CD4-positive, alpha-beta T cell treated with Interleukin-12 subunit alpha and Interleukin-12 subunit beta, for 1 hour (primary cell): Measurements from ENCODE around the gene AKAP6.
A peak's percentile ranks its signal among the peaks of the same experiment; 100 is the strongest.
"Not testable (repeated sequence)": the region's sequence is repeated elsewhere in the genome, so short reads cannot be mapped to it uniquely, and the experiment has no call there.

Experiments
- DNase-seq: peaks from one replicate; pipeline ENCODE4 v3.0.0-alpha.2; 2020

Gene AKAP6

DNA sequence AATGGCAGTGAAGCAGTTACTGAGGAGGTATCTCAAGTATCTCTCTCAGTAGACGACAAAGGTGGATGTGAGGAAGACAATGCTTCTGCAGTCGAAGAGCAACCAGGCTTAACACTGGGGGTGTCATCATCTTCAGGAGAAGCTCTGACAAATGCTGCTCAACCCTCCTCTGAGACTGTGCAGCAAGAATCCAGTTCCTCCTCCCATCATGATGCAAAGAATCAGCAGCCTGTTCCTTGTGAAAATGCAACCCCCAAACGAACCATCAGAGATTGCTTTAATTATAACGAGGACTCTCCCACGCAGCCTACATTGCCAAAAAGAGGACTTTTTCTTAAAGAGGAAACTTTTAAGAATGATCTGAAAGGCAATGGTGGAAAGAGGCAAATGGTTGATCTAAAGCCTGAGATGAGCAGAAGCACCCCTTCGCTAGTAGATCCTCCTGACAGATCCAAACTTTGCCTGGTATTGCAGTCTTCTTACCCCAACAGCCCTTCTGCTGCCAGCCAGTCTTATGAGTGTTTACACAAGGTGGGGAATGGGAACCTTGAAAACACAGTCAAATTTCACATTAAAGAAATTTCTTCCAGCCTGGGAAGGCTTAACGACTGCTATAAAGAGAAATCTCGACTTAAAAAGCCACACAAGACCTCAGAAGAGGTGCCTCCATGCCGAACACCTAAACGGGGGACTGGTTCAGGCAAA, 216.6 kb downstream of the AKAP6 start:
- no peak for DNase-seq

DNA sequence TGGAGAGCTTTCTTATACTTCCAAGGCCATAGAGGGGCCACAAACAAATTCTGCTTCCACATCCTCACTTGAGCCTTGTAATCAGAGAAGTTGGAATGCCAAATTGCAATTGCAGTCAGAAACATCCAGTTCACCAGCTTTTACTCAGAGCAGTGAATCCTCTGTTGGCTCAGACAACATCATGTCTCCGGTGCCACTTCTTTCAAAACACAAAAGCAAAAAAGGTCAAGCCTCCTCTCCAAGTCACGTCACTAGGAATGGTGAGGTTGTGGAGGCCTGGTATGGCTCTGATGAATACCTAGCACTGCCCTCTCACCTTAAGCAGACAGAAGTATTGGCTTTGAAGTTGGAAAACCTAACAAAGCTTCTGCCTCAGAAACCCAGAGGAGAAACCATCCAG, 217.1 kb downstream of the AKAP6 start:
- no peak for DNase-seq

DNA sequence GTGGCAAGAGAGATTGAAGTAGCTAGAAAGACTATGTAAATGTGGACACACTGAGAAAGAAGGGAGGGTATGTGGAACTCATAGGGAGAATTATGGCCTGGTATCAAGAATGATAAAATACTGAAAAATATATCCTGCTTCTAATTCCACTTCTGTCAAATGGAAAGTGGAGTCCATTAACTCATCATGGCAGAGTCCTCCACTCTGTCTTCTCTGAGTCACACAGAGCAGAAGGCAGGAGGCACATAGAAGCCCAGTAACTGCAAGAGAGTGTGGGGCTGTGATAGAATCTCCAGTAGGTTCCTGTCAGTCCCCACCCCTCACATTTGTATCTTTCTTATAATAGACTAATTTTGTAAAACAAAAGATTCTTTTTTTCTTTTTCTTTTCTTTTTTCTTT, 223.7 kb downstream of the AKAP6 start:
- no peak for DNase-seq

DNA sequence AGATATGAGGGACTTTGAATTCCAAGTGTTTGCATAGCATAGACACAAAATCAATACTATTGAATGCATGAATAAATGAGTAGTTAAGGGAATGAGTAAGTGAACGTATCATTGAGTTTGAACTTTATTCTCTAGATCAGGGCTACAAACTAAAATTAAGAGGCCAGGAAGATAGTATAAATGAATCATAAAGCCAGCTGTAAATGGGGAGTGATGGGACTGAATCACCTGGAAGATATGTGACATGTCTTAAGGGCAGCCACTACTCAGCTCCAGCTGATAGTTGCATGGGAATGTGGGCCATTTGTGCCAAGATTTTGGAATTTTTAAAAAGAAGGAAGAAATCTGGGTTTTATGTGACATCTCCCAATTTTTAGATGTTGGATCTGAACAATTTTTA, 229.9 kb downstream of the AKAP6 start:
- no peak for DNase-seq

DNA sequence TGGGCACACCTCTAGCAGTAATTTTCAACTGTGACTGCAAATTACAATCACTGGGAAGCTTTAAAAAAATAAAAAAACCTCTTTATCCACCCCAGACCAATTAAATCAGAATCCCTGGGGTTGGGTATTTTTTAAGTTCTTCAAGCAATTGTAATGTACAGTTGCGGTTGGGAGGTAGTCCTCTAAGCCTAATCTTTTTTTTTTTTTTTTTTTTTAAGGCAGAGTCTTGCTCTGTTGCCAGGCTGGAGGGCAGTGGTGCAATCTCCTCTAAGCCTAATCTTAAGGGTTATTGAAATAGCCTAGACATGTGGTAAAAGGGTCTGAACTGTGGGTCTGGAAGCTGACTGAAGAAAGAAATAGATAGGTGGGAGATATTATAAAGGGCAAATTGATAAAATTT, 230.5 kb downstream of the AKAP6 start:
- DNase-seq: no peak

DNA sequence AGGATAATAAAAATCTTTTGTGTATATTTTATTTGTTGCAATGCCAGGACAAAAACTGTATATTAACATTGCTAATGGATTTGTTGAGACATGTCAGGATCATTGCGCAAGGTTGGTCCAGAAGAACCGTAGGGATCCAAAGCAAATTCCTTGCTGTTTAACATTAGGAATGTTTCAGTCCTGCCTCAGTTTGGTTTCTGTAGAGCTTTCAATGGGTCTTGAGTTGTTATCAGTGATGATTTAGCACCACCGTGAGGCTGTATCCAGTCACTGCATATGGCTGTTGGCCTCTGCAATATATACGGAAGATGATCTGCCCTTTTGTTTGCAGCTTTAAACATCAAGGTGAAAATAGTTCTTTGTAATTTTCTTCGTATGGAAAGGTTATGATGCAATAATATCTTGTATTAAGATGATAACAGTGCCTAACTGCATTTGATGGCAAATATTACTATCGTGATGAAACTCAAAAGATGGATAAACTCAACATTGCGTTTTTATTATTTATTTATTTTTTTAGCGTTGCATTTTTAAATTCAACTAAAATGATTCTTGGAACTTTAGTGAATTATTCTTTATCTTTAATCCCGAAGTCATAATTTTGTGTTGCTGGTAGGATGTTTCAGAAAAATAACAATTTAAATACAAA, 231.2 kb downstream of the AKAP6 start:
- peak; percentile 38 for DNase-seq

DNA sequence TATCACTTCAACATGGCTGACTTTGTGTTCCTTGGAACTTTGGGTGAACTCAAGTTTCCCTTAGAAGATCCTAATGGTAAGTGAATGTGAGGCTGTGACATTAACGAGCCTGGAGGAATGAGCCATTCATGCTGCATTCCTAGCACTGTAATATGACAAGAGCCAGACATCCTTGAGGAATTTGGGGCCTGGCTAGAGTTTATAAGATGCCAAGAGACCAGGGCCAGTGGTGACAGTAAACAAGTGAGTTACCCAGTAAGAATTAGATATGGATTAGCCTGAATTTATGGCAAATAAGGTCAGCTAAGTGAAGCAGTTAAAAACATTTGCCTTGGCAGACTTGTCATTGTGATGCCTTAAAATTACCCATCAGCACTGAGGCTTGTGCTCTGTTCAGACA, 232.4 kb downstream of the AKAP6 start:
- no peak for DNase-seq

DNA sequence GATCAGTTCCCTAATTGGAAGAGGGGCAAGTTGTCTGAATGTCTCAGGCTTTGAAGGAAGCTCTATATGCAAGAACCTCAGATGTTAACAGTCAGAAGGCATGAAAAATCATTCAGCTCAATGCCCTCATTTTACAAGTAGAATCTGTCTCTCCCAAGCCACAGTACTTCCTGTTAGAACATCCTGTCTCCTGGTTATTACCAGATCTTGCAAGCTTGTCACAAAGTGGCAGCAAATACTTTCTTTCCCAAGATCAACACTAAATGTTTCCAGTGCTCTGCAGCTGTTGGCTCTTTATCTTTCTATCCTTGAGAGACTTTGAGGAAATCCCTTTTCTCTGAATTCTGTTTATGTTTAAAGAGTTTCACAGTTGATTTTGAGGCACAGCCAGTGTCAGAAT, 235.5 kb downstream of the AKAP6 start:
- DNase-seq: no peak

DNA sequence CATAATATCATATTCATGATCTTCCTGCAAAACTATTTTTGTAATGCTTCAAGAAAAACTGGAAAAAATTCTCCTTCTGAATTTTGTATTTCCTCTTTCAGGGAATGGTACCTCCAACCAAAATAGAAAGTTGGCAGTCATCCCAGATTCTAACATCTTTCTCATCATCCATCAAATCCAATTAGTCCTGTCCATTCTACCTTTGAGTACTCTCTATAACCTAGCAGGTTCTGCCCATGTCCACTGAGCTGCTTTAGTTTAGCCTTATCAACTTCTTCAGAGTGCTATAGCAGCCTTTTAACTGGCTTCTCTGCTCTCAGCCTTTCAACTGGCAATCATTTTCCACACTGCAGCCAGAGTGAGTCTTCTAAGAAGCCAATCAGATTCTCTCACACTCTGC, 236.2 kb downstream of the AKAP6 start:
- DNase-seq: no peak

DNA sequence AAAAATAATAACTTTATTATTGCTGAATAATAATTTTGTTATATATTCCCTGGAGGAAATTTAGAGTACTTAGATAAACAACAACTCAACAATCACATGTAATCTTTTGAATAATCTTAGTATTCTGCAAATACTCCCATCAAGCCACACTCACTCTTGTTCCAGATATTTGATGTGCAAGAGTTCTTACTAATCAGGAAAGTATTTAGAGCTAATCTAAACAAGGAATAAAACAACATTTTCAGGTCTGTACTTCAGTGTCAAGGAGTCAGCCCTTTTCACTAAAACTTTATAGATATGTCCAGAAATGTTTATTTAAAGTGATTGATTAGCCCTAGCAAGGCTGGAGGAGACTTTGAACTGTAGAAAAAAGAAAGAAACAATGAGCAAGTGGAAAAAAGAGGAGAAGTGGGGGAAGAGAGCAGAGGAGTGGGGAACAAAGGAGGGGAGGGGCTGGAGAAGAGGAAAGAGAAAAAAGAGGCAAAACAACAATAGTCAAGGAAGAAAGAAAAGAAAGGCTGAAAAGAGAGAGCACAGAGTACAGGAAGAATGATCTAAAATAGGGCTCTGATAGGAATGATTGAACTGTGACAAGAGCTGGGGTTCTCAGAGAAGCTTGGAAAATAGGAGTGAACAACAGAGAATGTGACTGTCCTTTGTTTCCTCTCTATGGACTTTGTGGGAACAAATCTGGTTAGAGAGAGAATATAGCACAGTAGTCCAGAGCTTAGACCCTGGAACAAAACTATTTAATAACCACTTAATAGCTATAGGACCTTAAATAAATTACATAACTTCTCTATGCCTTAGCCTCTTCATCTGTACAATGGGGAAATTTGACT, 238.7 kb downstream of the AKAP6 start:
- DNase-seq: no peak

DNA sequence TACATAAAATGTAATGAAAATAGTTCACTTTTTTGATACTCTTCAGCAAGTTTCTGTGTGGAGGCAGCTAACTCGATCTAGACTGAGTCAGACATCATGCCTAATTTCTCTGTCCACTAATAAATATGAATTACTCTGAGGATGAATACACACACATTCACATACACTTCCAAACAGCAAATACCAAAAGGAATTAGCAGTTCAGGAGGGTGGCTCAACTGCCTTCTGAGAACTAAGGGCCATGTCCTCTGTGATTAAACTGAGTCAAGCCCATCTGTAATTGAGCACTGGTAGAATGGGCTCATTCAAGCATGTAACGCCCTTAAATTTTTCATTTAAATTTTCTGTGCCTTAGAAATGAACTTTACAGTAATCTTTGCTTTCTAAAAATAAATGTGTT, 242.5 kb downstream of the AKAP6 start:
- no peak for DNase-seq

DNA sequence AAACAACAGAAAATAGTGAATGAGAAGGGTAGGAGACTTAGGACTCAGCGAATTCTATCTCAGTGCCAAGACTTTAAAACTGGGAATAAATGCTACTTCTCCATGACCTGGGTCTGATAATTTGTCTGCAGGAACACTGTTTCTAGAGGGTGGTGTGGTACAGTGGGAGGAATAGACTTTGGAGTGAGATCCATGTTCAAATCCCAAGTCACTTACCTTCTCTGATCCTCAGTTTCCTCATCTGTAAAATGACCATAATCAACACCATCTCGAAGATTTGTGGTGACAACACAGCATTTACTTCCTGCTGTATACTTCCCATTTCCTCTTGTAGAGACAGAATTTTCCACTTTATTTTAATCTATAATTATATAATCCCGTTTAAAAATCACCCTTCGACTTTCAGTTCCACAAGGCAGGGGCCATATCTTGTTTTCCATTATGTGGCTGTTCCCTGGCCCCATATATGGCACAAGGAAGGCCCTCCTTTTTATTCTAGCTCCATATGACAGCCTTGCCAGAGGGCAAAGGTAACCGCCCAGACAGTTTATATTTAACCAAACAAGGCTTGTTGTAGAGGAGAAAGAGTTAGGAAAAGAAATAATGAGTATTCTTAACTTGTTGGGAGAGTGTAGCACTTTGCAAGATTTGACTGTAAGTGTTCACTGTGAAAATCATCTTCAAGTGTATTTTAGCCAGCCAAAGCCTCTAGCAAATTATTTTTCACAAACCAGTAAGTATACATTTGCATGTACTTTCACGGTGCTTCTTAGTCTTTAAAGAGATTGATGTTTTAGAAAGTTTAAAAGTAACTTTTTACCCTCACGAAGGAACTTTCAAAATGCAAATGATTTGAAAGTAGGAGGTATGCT, 243.1 kb downstream of the AKAP6 start:
- no peak for DNase-seq

DNA sequence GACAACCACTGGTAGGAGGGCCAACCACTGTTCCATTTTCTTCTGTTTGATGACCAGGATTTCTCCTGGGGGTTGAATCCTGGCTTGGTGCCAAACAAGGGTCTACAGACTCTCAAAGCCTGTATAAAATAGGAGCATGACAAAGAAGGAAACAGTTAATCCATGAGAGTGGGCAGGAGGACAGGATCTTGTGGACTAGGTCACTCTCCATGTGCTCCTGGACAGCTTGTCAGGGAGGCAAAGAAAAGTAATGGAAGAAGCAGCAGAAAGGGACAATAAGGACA, 243.7 kb downstream of the AKAP6 start:
- no peak for DNase-seq

DNA sequence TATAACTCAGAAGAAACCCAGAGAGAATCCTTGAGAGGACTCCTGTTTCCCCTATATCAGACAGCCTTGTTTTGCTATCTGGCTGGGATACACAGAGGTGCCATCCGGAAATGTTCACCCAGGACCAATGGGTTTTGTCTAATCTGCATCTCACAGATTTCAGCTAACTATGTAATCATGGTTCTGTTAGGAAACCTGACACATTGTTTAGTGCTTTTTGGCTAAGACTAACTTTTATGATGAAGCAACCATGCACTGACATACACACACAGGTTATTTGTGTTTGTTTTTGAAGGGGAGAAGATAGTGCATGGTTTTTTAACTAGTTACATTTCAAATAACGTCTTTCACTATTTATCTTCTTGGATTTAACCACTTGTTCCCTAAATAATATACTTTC, 245.2 kb downstream of the AKAP6 start:
- DNase-seq: no peak

DNA sequence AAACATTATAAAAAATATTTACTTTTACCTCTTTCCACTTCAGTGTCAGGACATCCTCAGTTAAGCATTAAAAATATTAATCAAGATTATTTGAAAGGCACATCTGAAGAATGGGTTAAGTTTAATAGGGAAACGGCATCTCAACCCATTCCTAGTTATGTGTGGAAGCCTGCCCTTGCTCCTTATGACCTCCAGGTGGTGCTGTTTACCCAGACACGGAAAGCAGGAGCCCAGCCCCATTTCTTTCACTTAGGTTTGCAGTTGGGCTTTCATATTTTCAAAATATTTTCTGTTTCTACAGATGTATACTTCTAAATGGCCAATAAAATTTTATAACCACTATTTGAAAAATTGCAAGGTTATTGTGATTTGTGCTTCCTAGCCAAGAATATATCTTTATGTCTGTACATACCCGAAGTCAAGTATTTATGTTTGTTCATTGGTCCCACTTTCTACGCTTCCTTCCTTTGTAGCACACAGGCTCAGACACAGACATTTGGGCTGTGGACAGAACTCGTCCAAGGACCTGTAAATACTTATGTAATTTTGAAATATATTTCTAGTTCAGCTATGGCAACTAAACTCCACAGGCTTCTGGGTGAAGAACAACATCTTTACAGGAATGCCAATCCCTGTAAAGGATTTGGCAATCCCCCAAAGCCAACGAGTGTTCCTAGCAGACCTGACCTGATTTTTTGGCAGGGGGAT, 247.1 kb downstream of the AKAP6 start:
- peak; percentile 49 for DNase-seq

DNA sequence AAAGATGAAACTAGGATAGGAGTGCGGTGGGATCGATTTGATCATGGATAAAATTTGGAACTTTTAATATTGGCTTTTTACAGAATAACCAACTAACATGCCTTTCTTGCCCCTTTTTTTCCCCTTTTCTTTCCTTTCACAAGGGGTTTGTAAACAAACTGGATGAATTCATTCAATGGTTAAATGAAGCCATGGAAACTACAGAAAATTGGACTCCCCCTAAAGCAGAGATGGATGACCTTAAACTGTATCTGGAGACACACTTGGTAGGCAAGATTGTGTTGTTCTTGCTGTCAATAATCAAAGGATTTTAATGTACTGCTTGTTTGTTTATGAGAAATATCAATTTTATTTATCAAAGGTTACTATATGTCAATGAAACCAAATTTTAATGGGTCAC, 247.9 kb downstream of the AKAP6 start:
- DNase-seq: no peak

DNA sequence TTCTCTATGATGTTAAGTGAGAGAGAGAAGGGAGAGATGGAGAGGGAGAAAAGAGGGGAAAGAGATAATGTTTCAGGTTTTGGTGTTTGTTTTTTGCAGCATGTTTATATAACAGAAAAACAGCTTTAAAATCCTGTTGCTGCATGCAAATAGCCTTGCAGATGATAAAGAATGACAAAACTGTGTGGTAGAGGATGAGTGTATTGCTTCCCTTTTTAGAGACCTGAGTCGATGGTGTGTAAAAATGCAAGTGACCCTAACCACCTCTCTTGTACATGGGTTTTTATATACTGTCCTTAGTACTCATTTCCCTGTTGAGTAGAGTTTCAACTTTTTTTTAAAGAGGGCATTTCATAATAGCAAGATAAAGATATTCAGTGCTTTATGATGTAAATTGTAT, 249.1 kb downstream of the AKAP6 start:
- no peak for DNase-seq

DNA sequence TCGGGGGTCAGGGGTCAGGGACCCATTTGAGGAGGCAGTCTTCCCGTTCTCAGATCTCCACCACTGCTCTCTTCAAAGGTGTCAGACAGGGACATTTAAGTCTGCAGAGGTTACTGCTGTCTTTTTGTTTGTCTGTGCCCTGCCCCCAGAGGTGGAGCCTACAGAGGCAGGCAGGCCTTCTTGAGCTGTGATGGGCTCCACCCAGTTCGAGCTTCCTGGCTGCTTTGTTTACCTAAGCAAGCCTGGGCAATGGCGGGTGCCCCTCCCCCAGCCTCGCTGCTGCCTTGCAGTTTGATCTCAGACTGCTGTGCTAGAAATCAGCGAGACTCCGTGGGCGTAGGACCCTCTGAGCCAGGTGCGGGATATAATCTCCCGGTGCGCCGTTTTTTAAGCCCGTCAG, 254.3 kb downstream of the AKAP6 start:
- not testable (repeated sequence) for DNase-seq

DNA sequence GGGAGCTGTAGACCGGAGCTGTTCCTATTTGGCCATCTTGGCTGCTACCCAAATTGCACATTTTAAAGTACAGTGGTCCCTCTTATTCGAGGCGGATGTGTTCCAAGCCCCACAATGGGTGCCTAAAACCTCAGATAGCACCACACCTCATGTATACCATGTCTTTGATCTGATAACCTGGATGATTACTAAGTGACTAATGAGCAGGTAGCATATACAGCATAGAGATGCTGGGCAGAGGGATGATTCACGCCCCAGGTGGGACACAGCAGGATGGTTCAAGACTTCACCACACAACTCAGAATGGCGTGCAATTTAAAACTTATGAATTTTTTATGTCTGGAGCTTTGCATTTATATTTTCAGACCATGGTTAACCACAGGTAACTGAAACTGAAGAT, 255.0 kb downstream of the AKAP6 start:
- DNase-seq: no peak

DNA sequence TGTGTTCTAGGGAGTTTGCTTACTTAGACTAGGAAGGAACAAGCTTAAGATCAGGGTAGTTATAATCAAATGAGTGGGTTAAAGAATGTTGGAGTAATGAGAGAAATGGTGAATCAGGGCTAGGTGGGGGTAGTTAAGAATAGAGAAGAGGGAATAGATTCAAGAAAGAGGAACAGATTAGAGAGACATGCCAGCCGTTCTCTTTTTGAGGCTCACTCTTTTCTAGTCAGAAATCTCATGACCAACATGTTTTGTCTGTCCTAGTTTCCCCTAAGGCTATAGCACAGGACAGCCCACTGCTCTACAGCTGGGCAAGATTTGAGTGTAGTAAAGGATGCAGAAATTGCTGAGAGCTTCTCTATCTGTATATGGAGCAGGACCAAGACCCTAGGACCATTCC, 258.4 kb downstream of the AKAP6 start:
- no peak for DNase-seq

DNA sequence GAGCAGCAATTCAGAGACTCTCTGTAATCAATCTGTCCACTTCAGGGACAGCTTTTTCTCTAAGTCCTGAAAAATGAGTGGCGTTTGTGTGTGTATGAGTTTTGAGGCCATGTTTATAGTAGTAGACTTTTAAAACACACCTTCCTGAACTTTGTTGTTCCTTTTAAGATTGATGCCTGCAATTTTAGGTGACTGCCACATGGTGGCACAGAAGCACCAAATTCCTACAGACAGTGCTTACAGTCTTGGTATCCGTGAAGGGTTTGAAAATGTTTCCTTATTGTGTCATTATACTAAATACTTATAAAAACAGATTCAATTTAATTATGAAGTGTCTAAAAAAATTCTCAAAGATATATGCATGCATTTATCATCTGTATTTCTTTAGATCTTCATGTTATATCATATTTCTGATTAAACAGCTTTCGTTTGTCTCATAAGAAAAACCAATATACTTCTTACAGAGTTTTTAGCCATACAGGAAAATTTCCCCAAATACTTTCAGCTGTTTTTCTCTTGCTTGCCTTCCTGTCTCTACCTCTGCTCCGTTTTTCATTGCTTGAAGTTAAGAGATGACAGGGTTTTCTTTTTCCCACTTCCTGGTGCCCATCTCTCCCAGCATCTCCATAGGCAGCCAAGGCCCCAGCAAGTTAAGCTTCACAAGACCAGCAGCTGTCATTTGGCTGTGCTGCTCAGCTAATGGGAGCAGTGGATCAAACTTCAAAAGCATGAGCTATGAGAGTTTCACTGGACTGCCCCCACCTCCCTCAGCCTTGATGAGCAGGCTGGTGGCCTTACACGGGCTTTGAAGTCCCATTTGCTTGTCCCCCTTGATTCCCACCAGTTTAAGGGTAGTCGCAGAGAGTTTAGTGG, 259.6 kb downstream of the AKAP6 start:
- no peak for DNase-seq

DNA sequence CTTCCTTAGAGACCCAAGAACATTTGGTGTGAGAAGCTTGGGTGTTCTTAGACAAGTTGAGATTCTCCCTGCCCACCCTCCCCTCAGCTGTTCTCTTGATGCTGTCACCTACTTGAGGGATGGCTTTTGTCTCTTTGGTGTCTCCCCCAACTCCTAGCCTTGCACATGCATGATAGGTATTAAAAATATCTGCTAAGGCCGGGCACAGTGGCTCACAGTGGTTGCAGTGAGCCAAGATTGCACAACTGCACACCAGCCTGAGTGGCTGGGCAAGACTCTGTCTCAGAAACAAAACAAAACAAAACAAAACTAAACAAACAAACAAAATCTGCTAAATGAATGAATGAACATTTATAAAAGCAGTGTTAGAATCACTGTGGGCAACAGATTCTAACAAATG, 261.1 kb downstream of the AKAP6 start:
- no peak for DNase-seq
